ENCODE results near the gene IFNA10.
"Not testable (repeated sequence)": the region's sequence is repeated elsewhere in the genome, so short reads cannot be mapped to it uniquely, and the experiment has no call there.

Gene IFNA10

DNA sequence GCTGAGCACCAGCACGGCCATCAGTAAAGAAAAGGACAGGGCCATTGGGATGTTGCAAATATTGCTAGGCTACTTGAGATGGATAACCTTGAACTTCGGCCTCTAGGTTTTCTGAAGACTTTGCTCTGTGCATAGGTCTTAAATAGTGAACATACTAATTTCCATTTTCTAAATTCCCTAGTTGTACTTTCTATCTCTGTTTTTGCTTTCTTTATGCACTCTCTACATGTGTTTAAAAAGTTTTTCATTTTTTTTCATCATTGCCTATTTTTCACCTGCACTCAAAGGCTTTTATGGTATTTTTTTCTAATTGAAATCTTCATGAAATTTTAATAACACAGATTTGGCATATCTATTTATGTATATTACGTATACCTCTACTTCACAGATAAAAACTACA is 19.5 kb downstream of the IFNA10 start, which contains the start of gene IFNA4:
Gene IFNA4, minus strand, starts transcription at position 101 of the 400 bp plus-strand sequence. Its CDS starts 56 bp downstream, at position 45.
- DNase-seq: not testable (repeated sequence)

DNA sequence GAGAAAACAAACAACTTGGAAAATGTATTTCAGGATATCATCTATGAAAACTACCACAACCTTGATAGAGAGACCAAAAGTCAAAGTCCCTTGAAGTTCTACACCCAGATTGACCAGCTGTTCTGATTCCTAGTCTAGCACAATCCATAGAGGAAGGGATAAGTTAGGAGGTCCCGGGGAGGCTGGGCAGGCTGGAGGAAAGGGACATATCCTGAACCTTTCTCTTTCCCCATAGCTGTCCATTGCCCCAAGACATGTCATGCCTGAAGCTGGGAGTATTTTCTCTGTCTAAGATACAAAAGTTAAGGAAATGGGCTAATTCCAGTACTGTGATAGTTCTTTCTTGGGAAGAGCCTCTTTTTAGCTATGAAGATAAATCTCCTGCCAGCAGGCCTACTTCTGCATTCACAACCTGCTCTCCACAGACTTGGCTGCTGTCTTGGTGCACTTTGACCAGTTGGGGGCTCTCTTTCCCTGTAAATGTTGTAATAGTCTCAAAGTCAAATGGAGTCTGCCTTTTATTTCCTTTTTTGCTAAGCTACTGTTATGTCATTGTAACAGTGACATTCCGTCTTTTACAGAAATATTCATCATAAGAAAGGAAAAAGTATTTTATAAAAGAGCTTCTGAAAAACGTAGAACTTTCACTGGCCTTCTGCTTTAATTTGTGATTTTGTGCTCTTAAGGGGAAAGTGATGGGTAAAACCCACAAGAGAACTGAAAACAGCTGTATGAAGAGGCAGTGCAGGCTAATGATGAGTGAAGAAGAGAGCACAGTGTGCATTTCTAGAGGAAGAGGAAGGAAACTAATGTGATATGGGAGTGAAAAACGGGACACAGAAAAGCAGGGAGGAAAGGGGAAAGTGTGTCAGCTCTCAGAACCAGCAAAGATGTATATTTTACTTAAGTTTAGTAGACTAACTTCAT is 23.9 kb downstream of the IFNA10 start:
- peak in 1 of 2 experiments; percentile 19 for DNase-seq

DNA sequence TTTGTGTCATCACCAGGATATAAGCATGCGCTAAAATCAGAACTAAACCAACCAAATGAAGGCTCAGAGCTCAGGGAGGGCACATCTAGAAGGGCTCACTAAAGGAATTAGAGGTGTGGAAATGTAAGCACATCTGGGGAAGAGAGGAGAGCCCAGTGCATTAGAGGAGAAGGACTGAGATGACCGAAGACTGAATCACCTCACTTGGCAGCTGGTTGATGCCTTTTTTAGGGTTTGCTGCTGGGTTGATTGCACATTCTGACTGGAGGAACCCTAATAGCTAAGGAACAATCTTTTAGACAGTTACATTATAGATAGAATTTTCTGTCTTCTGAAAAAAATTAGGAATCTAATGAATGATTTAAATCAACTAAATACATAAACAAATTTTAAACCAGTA is 32.3 kb downstream of the IFNA10 start:
- no peak for DNase-seq

DNA sequence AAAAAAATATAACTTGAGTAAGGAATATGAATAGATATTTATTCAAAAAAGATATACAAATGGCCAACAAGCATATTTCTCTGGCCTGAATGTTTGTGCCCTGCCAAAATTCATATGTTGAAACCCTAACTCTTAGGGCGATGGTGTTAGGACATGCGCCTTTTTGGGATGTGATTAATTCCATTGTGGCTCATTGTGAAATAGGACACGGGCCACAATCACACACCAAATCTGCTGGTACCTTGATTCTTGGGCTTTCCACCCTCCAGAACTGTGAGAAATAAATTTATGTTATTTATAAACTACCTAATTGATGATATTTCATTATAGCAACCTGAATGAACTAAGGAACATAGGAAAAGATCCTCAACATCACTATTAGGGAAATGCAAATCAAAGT is 34.8 kb downstream of the IFNA10 start:
- no peak for DNase-seq

DNA sequence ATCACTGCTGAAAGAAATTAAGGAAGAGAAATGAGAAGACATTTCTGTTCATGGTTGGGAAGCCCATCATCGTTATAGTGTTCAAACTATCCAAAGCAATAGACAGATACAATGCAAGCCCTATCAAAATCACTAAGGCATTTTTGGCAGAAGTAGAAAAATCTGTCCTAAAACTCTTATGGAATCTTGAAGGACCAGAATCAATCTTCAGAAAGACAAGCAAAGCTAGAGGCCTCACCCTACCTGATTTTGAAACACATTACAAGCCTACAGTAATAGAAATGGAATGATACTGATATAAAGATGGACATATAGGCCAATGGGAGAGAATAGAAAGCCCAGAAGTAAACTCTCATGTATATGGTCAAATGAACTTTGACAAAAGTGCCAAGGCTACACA is 35.6 kb downstream of the IFNA10 start:
- no peak for DNase-seq

DNA sequence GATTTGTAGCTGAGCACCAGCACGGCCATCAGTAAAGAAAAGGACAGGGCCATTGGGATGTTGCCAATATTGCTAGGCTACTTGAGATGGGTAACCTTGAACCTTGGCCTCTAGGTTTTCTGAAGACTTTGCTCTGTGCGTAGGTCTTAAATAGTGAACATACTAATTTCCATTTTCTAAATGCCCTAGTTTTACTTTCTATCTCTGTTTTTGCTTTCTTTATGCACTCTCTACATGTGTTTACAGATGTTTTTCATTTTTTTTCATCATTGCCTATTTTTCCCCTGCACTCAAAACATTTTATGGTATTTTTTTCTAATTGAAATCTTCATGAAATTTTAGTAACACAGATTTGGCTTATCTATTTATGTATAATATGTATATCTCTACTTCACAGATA is 40.4 kb downstream of the IFNA10 start, which contains the start of gene IFNA21:
Gene IFNA21, minus strand, starts transcription at position 101 of the 400 bp plus-strand sequence. Its CDS starts 48 bp downstream, at position 53.
- DNase-seq: not testable (repeated sequence)

DNA sequence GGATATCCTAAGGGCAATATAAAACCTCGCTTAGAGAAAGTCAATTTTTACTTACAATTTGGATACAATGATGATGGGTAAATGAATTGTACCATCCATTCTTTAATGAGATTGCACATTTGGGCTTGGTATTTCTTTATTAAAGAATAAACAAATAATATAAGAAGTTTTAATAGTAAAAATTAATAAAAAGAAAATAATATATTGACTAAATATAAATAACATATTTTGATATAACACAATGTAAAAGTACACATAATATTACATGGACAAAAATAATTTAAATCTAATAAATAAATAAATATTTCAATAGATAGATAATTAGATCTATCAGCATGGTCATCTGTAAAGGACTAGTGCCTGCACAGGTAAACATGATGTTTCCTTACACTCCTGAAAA is 41.4 kb downstream of the IFNA10 start:
- DNase-seq: no peak

DNA sequence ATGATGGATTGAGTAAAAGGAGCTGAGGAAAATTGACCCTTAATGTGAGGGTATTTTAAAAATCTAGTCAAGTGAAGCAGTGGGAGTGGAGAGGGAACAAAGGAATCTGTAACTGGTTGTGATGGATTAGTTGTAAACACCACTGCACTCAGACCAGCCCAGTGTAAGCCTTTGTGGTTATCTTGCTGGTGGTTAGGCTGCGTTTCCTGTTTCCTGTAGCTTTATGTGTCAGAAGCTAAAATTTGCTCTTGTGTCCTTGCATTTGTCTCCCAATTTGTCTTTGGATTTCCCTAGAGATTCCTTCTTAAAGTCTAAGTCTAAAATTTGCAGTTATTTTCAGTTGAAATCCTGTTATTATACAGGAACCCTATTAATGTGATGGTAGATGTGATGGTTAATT is 46.8 kb downstream of the IFNA10 start:
- DNase-seq: no peak
